Spleen (tissue), 7 donors: ENCODE data around the gene AREG.

ENCODE experiments used
- POLR2A ChIP-seq, 3 donors: fragments of 450-650 bp; IDR thresholded peaks; one replicate each; pipeline ENCODE4 v1.5.1; 2017; ENCODE audit warnings: antibody characterized with exemption in 3 of 3, mild to moderate bottlenecking in 1 of 3
- TF ChIP-seq, protein P1 (sequence below), 11 experiments: fragments of 200-600 bp in 7 of 11; fragments of 450-650 bp in 4 of 11; sonication (generic) in 4 of 11; IDR thresholded peaks in 8 of 11; conservative IDR thresholded peaks in 3 of 11; 1 replicate in 7 of 11; 2 replicates in 4 of 11; pipeline versions ENCODE4 v1.4.0 to v1.8.0; 2016 to 2021; ENCODE audit warnings: antibody characterized with exemption in 11 of 11, inconsistent platforms in 4 of 11, mild to moderate bottlenecking in 1 of 11
- donor health status: DM: no; HTN: no; CAD: no; lungs with moderate emphysema.
- donor health status: DM: no; HTN: no; CAD: no.
- donor health status: DM: no; HTN: no; CAD: no.

DNA sequence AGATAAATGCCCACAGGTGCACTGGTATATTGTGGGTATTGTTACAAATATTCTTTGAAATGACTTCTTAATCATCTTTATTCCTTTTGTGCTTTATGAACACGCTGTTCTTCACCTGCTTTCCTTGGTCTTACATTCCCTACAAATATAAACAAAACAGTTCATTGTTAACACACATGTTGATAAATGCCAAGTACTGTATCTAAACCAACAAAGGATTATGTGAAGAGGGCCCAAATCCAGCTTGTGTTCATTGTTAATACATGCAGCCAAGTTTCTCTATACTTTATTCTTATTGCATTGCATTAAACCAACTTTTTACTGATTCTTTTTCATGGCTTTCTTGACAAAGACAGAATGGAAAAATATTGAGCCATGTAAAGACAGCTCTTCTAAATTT lies 42.8 kb downstream of the AREG start:
- no peak for TF ChIP-seq POLR2A (IDR thresholded peaks at IDR 0.05)
- TF ChIP-seq, protein P1, sequence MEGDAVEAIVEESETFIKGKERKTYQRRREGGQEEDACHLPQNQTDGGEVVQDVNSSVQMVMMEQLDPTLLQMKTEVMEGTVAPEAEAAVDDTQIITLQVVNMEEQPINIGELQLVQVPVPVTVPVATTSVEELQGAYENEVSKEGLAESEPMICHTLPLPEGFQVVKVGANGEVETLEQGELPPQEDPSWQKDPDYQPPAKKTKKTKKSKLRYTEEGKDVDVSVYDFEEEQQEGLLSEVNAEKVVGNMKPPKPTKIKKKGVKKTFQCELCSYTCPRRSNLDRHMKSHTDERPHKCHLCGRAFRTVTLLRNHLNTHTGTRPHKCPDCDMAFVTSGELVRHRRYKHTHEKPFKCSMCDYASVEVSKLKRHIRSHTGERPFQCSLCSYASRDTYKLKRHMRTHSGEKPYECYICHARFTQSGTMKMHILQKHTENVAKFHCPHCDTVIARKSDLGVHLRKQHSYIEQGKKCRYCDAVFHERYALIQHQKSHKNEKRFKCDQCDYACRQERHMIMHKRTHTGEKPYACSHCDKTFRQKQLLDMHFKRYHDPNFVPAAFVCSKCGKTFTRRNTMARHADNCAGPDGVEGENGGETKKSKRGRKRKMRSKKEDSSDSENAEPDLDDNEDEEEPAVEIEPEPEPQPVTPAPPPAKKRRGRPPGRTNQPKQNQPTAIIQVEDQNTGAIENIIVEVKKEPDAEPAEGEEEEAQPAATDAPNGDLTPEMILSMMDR (IDR thresholded peaks at IDR 0.05 in 8 of 11, conservative IDR thresholded peaks at IDR 0.05 in 3 of 11): no peak
